ENCODE measurements around the gene ITGBL1. TPM values are rescaled to one million over a fixed set of nuclear protein-coding genes. Genes with fewer than 3 reads are reported as not detected.

Gene ITGBL1
- total and polyA plus RNA-seq, 2 of the 8 experiments (the other 6 are each of a cell fraction or from before 2014, with no cell fraction given), result not detected

- CTCF ChIA-PET (ENCODE audit: partially characterized antibody), result interaction anchor here (1.1 kb wide), 1 partner anchor 15 kb away, joined by 3 read pairs; no protein-coding TSS in a partner anchor
- H2AFZ ChIP-seq (ENCODE audit: low read length), result no peak overlapping the region
Measured at GRCh38 chr13:101706651-101707050, 254.2 kb downstream of the ITGBL1 start.

More at GRCh38 chr13:101706651-101707050, 254.2 kb downstream of the ITGBL1 start:
- POLR2A ChIA-PET (ENCODE audit: partially characterized antibody), result no interaction called here
- H3K4me1 ChIP-seq (replicated peaks in 1 of 4; ENCODE audit: control insufficient read depth in 3 of 4, insufficient read depth in 4 of 4, low read length in 3 of 4), result peaks cover 0 to 6% (median 3%) of the 10 kb centered on the region in 4 experiments; a peak in 2 of 7 replicates
- H3K79me2 ChIP-seq (ENCODE audit: control insufficient read depth in 1 of 2, insufficient read depth in 2 of 2, low read length in 2 of 2), result no peaks in the 10 kb centered on the region
- H3K9me3 ChIP-seq (ENCODE audit: insufficient read depth in 2 of 2, low read depth in 1 of 2, low read length in 1 of 2), result no peaks in the 10 kb centered on the region
- no peak overlapping the region for H4K5ac ChIP-seq (ENCODE audit: insufficient read length, low read depth, low read length)
- H2BK15ac ChIP-seq (ENCODE audit: low read length), result no peak overlapping the region
- H3K4me3 ChIP-seq (ENCODE audit: extremely low read depth in 1 of 4, insufficient read depth in 2 of 4, low read depth in 3 of 4, low read length in 4 of 4), result no peak overlapping the region
- 98% methylated on average over 6 of the region's 6 CpGs; no CpG with 5 or more reads in 1 of the 2 experiments for WGBS, 2 experiments (ENCODE audit: extremely low coverage in 1 of 2, insufficient coverage in 1 of 2, insufficient read length in 1 of 2, insufficient replicate concordance in 2 of 2, low coverage in 1 of 2, low lambda C conversion rate in 2 of 2, missing lambda C conversion rate in 1 of 2)
- H2BK120ac ChIP-seq (replicated peaks; ENCODE audit: low read depth, low read length), result no peak overlapping the region
- H3K23ac ChIP-seq (ENCODE audit: insufficient read length), result no peak overlapping the region
- no peak overlapping the region for H4K8ac ChIP-seq (ENCODE audit: extremely low read depth, insufficient read depth, low read length)
- no peak overlapping the region for H2BK5ac ChIP-seq (ENCODE audit: low read depth, low read length)
- no peak overlapping the region for H3K4me2 ChIP-seq (ENCODE audit: insufficient read depth in 1 of 2, low read depth in 2 of 2, low read length in 2 of 2)
- H2BK20ac ChIP-seq (ENCODE audit: low read length), result no peak overlapping the region
- no peaks in the 10 kb centered on the region; a peak in 1 of 7 replicates for H3K27me3 ChIP-seq (replicated peaks in 1 of 4; ENCODE audit: control insufficient read depth in 3 of 4, extremely low read depth in 1 of 4, insufficient read depth in 3 of 4, low read length in 3 of 4)
- H3K14ac ChIP-seq (ENCODE audit: insufficient read length), result no peak overlapping the region
- H3K18ac ChIP-seq (ENCODE audit: extremely low read depth, low read length), result no peak overlapping the region
- no peaks in the 10 kb centered on the region for H4K20me1 ChIP-seq (replicated peaks in 1 of 2; ENCODE audit: control insufficient read depth in 1 of 2, insufficient read depth in 2 of 2, low read length in 2 of 2)
- DNase-seq (ENCODE audit: low read depth in 1 of 2, low spot score in 2 of 2) (no peak), FAIRE-seq (no peak)
- no peak overlapping the region for H4K91ac ChIP-seq (replicated peaks; ENCODE audit: insufficient read length, low read length)
- TF ChIP-seq RXRA (IDR thresholded peaks at IDR 0.05; ENCODE audit: insufficient read depth, low read depth, low read length), result no peak
- no peak for TF ChIP-seq CBX5 (IDR thresholded peaks at IDR 0.05; ENCODE audit: low read depth, low read length)
- no peak for TF ChIP-seq NANOG (IDR thresholded peaks at IDR 0.05; ENCODE audit: insufficient read depth, low read depth, low read length, poor library complexity, severe bottlenecking)
- TF ChIP-seq, protein P1, sequence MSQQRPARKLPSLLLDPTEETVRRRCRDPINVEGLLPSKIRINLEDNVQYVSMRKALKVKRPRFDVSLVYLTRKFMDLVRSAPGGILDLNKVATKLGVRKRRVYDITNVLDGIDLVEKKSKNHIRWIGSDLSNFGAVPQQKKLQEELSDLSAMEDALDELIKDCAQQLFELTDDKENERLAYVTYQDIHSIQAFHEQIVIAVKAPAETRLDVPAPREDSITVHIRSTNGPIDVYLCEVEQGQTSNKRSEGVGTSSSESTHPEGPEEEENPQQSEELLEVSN (IDR thresholded peaks at IDR 0.05), result no peak
- TF ChIP-seq MAX (IDR thresholded peaks at IDR 0.05), result no peak
- TF ChIP-seq SP1 (IDR thresholded peaks at IDR 0.05; ENCODE audit: low read depth, low read length), result no peak
- no peak for TF ChIP-seq MAFK (IDR thresholded peaks at IDR 0.05; ENCODE audit: low read depth, low read length)
- TF ChIP-seq, protein P2, sequence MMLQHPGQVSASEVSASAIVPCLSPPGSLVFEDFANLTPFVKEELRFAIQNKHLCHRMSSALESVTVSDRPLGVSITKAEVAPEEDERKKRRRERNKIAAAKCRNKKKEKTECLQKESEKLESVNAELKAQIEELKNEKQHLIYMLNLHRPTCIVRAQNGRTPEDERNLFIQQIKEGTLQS (IDR thresholded peaks at IDR 0.05; ENCODE audit: insufficient read depth, low read depth, low read length), result no peak
- H3K27ac ChIP-seq (ENCODE audit: low read depth, low read length), result no peak overlapping the region
- H2BK12ac ChIP-seq (ENCODE audit: low read depth, low read length), result no peak overlapping the region
- peaks cover 2% of the 10 kb centered on the region; the same call in 1 of the 2 replicates for H3K23me2 ChIP-seq (ENCODE audit: low read depth, low read length)
- no peak overlapping the region for H3K4ac ChIP-seq (replicated peaks; ENCODE audit: insufficient read length, low read depth, low read length)
- H2AK5ac ChIP-seq (ENCODE audit: low read depth, low read length), result no peak overlapping the region
- no peak overlapping the region for H3K56ac ChIP-seq (replicated peaks; ENCODE audit: insufficient read length, low read depth, low read length)
- no peaks in the 10 kb centered on the region for H3K79me1 ChIP-seq (ENCODE audit: low read depth, low read length)
- no peaks in the 10 kb centered on the region for H3K36me3 ChIP-seq (ENCODE audit: control insufficient read depth in 2 of 4, insufficient read depth in 4 of 4, low read length in 3 of 4)
- H3K9ac ChIP-seq (replicated peaks in 1 of 4; ENCODE audit: extremely low read depth in 1 of 4, low read depth in 3 of 4, low read length in 3 of 4), result no peak overlapping the region
